Mesenchymal stem cell (in vitro differentiated cells and primary cell): ENCODE data around the gene NT5DC3.

ENCODE experiments used
- DNase-seq: peaks from one replicate; pipeline ENCODE4 v3.0.0-alpha.2; 2013
- H2AFZ ChIP-seq: one replicate; pipeline ENCODE4 v1.6.1; 2013; ENCODE audit warnings: low read depth, mild to moderate bottlenecking, control low read depth, inconsistent platforms, low read length, moderate library complexity
- H2AK5ac ChIP-seq: 2 replicates; pipeline ENCODE4 v1.6.1; 2013; ENCODE audit warnings: low read length, moderate library complexity, mild to moderate bottlenecking, inconsistent platforms; ENCODE audit not compliant: severe bottlenecking
- H2BK120ac ChIP-seq: one replicate; pipeline ENCODE4 v1.6.1; 2013; ENCODE audit warnings: low read depth, mild to moderate bottlenecking, inconsistent platforms, low read length, moderate library complexity
- H2BK12ac ChIP-seq, 2 experiments: one replicate each; pipeline ENCODE4 v1.6.1; 2013; ENCODE audit warnings: inconsistent platforms in 2 of 2, low read length in 2 of 2, mild to moderate bottlenecking in 2 of 2, moderate library complexity in 2 of 2, control low read depth in 1 of 2
- H2BK15ac ChIP-seq: one replicate; pipeline ENCODE4 v1.6.1; 2013; ENCODE audit warnings: mild to moderate bottlenecking, low read depth, inconsistent platforms; ENCODE audit not compliant: poor library complexity, severe bottlenecking
- H2BK5ac ChIP-seq: 2 replicates; pipeline ENCODE4 v1.6.1; 2013; ENCODE audit warnings: low read depth, mild to moderate bottlenecking, low read length, control low read depth, inconsistent platforms; ENCODE audit not compliant: poor library complexity, severe bottlenecking
- H3K14ac ChIP-seq, 2 experiments: one replicate each; pipeline ENCODE4 v1.6.1; 2013; ENCODE audit warnings: inconsistent platforms in 2 of 2, low read length in 2 of 2, control low read depth in 1 of 2, mild to moderate bottlenecking in 1 of 2, moderate library complexity in 1 of 2
- H3K18ac ChIP-seq, 2 experiments: one replicate each; pipeline ENCODE4 v1.6.1; 2013; ENCODE audit warnings: inconsistent platforms in 2 of 2, low read length in 2 of 2, control low read depth in 1 of 2, low read depth in 1 of 2, mild to moderate bottlenecking in 1 of 2
- H3K23ac ChIP-seq, 2 experiments: one replicate each; pipeline ENCODE4 v1.6.1; 2013; ENCODE audit warnings: inconsistent platforms in 2 of 2, low read length in 2 of 2, mild to moderate bottlenecking in 2 of 2, moderate library complexity in 2 of 2, control low read depth in 1 of 2
- H3K27ac ChIP-seq: 2 replicates; pipeline ENCODE4 v1.5.1; 2013; ENCODE audit warnings: mild to moderate bottlenecking, moderate library complexity, low read length, control low read depth, inconsistent platforms; ENCODE audit not compliant: poor library complexity, severe bottlenecking
- H3K27me3 ChIP-seq, 2 experiments: 2 replicates each; pipeline versions ENCODE4 v1.6.1 to v1.7.0; 2013; ENCODE audit warnings: low read length in 2 of 2, mild to moderate bottlenecking in 2 of 2, moderate library complexity in 2 of 2, control low read depth in 1 of 2, inconsistent platforms in 1 of 2; ENCODE audit not compliant: control insufficient read depth in 1 of 2, insufficient read depth in 1 of 2
- H3K36me3 ChIP-seq, 2 experiments: 2 replicates each; pipeline versions ENCODE4 v1.6.1 to v1.7.0; 2013; ENCODE audit warnings: low read length in 2 of 2, control low read depth in 1 of 2, inconsistent platforms in 1 of 2, low read depth in 1 of 2, mild to moderate bottlenecking in 1 of 2; ENCODE audit not compliant: insufficient read depth in 2 of 2, control insufficient read depth in 1 of 2
- H3K4ac ChIP-seq, 2 experiments: one replicate each; pipeline ENCODE4 v1.6.1; 2013; ENCODE audit warnings: inconsistent platforms in 2 of 2, low read length in 2 of 2, mild to moderate bottlenecking in 2 of 2, moderate library complexity in 2 of 2, control low read depth in 1 of 2, low read depth in 1 of 2
- H3K4me1 ChIP-seq: 2 replicates; pipeline ENCODE4 v1.6.1; 2013; ENCODE audit warnings: low read depth, low read length, control low read depth; ENCODE audit not compliant: control insufficient read depth, insufficient read depth
- H3K4me2 ChIP-seq: 2 replicates; pipeline ENCODE4 v1.6.1; 2013; ENCODE audit warnings: low read length, mild to moderate bottlenecking, inconsistent platforms; ENCODE audit not compliant: poor library complexity, severe bottlenecking
- H3K4me3 ChIP-seq, 2 experiments: 2 replicates each; pipeline versions ENCODE4 v1.5.1 to v1.7.0; 2013; ENCODE audit warnings: low read length in 2 of 2, mild to moderate bottlenecking in 2 of 2, control low read depth in 1 of 2, low read depth in 1 of 2; ENCODE audit not compliant: insufficient read depth in 1 of 2
- H3K79me1 ChIP-seq: replicated peaks from 2 replicates; pipeline ENCODE4 v1.6.1; 2013; ENCODE audit warnings: mild to moderate bottlenecking, control low read depth, low read length, inconsistent platforms; ENCODE audit not compliant: poor library complexity, severe bottlenecking
- H3K9ac ChIP-seq: 2 replicates; pipeline ENCODE4 v1.7.0; 2013; ENCODE audit warnings: mild to moderate bottlenecking, low read length, moderate library complexity
- H3K9me3 ChIP-seq: 2 replicates; pipeline ENCODE4 v1.7.0; 2013; ENCODE audit warnings: mild to moderate bottlenecking, low read length; ENCODE audit not compliant: control insufficient read depth
- H4K8ac ChIP-seq: one replicate; pipeline ENCODE4 v1.6.1; 2013; ENCODE audit warnings: inconsistent platforms, mild to moderate bottlenecking, low read length, moderate library complexity
- H4K91ac ChIP-seq: one replicate; pipeline ENCODE4 v1.6.1; 2013; ENCODE audit warnings: mild to moderate bottlenecking, low read length, inconsistent platforms
- WGBS: methylation state at CpG from one replicate; pipeline ENCODE4 v1.1.7; 2013; ENCODE audit warnings: mixed read lengths; 5-methylcytosine and 5-hydroxymethylcytosine counted together

NT5DC3 gene

DNA sequence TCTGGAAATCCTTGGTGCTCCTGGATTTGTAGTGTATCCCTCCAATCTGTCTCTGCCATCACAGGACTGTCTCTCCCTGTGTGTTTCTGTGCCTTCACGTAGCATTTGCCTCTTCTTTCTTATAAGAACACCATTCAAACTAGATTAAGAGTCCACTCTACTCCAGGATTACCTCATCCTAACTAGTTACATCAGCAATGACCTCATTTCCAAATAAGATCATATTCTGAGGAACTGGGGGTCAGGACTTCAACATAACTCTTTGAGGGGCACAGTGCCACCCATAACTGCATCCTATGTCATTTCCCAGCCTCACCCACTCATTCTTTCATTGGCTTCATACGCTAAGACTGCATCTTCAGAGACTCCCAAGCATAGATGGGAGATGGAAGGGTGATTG is 106.2 kb downstream of the NT5DC3 start:
- Histone ChIP-seq H2BK15ac (no peak overlapping the region), H3K18ac (no peak overlapping the region), H4K91ac (no peak overlapping the region)

GRCh38 chr12:103731539-103731938 is 109.5 kb downstream of the NT5DC3 start:
- no peak overlapping the region for H3K27ac ChIP-seq
- no peak overlapping the region for H2AK5ac ChIP-seq
- no peak overlapping the region for H4K8ac ChIP-seq
- no peaks in the 10 kb centered on the region for H3K79me1 ChIP-seq
- no peak overlapping the region for H2BK120ac ChIP-seq
- H3K4me1 ChIP-seq = no peaks in the 10 kb centered on the region
- no peak overlapping the region for H2AFZ ChIP-seq
- H3K4me3 ChIP-seq = no peak overlapping the region
- H3K23ac ChIP-seq = no peak overlapping the region
- no peak overlapping the region for H3K9ac ChIP-seq
- WGBS = no CpG with 5 or more reads among the region's 1 CpG
- H3K14ac ChIP-seq = no peak overlapping the region
- peaks cover 5 to 18% of the 10 kb centered on the region in 2 experiments for H3K27me3 ChIP-seq
- no peak overlapping the region for H4K91ac ChIP-seq
- no peak overlapping the region for H2BK15ac ChIP-seq
- H2BK5ac ChIP-seq = no peak overlapping the region
- H3K4ac ChIP-seq = no peak overlapping the region
- DNase-seq = no peak
- H3K4me2 ChIP-seq = no peak overlapping the region
- H2BK12ac ChIP-seq = no peak overlapping the region
- no peak overlapping the region for H3K18ac ChIP-seq
- peaks cover 6% of the 10 kb centered on the region for H3K9me3 ChIP-seq
- H3K36me3 ChIP-seq = no peaks in the 10 kb centered on the region

More for the DNA sequence above, 106.2 kb downstream of the NT5DC3 start:
- Histone ChIP-seq H2AK5ac (no peak overlapping the region), H2BK5ac (no peak overlapping the region), H3K4me2 (no peak overlapping the region), H4K8ac (no peak overlapping the region), H3K27me3 (peaks cover 5 to 23% of the 10 kb centered on the region in 2 experiments), H2BK120ac (no peak overlapping the region), H3K9ac (no peak overlapping the region), H3K36me3 (no peaks in the 10 kb centered on the region), H3K4me1 (no peaks in the 10 kb centered on the region), H3K4me3 (no peak overlapping the region), H2BK12ac (no peak overlapping the region), H3K27ac (no peak overlapping the region), H3K9me3 (peaks cover 6% of the 10 kb centered on the region), H2AFZ (no peak overlapping the region), H3K14ac (no peak overlapping the region), H3K4ac (no peak overlapping the region), H3K79me1 (no peaks in the 10 kb centered on the region), H3K23ac (no peak overlapping the region)
- DNase-seq = no peak
- WGBS = 66% methylated on average over 2 of the region's 2 CpGs

- H2BK120ac ChIP-seq = no peak overlapping the region
- H3K4me1 ChIP-seq = peaks cover 2% of the 10 kb centered on the region
- H3K4me3 ChIP-seq = no peak overlapping the region
- no CpG with 5 or more reads among the region's 1 CpG for WGBS
- H3K4ac ChIP-seq = no peak overlapping the region
- no peak overlapping the region for H2AFZ ChIP-seq
- no peaks in the 10 kb centered on the region for H3K36me3 ChIP-seq
- H2BK5ac ChIP-seq = no peak overlapping the region
- no peak overlapping the region for H2BK15ac ChIP-seq
- peaks cover 3 to 5% of the 10 kb centered on the region in 2 experiments for H3K27me3 ChIP-seq
- H2BK12ac ChIP-seq = no peak overlapping the region
- no peak overlapping the region for H3K9ac ChIP-seq
- H3K9me3 ChIP-seq = peaks cover 6% of the 10 kb centered on the region
- DNase-seq = no peak
- H2AK5ac ChIP-seq = no peak overlapping the region
- H3K27ac ChIP-seq = no peak overlapping the region
- H3K4me2 ChIP-seq = no peak overlapping the region
- no peak overlapping the region for H3K18ac ChIP-seq
- no peak overlapping the region for H4K91ac ChIP-seq
- no peak overlapping the region for H4K8ac ChIP-seq
- H3K14ac ChIP-seq = no peak overlapping the region
- no peak overlapping the region for H3K23ac ChIP-seq
- no peaks in the 10 kb centered on the region for H3K79me1 ChIP-seq
Observed at GRCh38 chr12:103729499-103729898, 111.5 kb downstream of the NT5DC3 start.

DNA sequence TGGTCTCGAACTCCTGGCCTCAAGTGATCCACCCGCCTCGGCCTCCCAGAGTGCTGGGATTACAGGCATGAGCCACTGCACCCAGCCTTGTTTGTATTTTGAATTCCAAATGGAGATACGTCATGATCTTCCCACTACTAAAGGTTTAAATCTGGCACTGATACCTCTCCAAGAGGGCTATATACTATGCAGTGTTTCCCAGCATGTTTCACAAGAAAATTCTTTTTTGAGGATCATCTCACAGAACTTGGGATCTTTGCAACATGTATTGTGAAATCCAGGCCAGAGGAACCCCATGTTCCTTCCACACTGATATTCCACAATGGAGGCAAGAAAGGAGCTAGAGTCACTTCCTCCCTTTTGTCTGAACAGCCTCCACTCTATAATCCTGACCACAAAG is 112.7 kb downstream of the NT5DC3 start:
- DNase-seq = peak; percentile 5
- no peak overlapping the region for H3K27ac ChIP-seq
- H3K36me3 ChIP-seq = no peaks in the 10 kb centered on the region
- H4K8ac ChIP-seq = no peak overlapping the region
- H4K91ac ChIP-seq = no peak overlapping the region
- no peak overlapping the region for H2BK15ac ChIP-seq
- peaks cover 2% of the 10 kb centered on the region for H3K4me1 ChIP-seq
- H2AFZ ChIP-seq = no peak overlapping the region
- H2BK12ac ChIP-seq = no peak overlapping the region
- H3K4ac ChIP-seq = no peak overlapping the region
- H3K18ac ChIP-seq = no peak overlapping the region
- H3K4me2 ChIP-seq = no peak overlapping the region
- no peak overlapping the region for H3K4me3 ChIP-seq
- H3K9ac ChIP-seq = no peak overlapping the region
- H3K79me1 ChIP-seq = no peaks in the 10 kb centered on the region
- H2BK5ac ChIP-seq = no peak overlapping the region
- H2BK120ac ChIP-seq = no peak overlapping the region
- H3K9me3 ChIP-seq = peaks cover 6% of the 10 kb centered on the region
- H3K27me3 ChIP-seq = peaks cover 3 to 15% of the 10 kb centered on the region in 2 experiments
- no peak overlapping the region for H2AK5ac ChIP-seq
- no peak overlapping the region for H3K23ac ChIP-seq
- H3K14ac ChIP-seq = no peak overlapping the region
- WGBS = 80% methylated on average over 4 of the region's 4 CpGs
